ENCODE results near the gene RALGDS. TPM values are rescaled to one million over a fixed set of nuclear protein-coding genes. Genes with fewer than 3 reads are reported as not detected.

Gene RALGDS
- total RNA-seq, 1 experiment from 2014 or later = 22.4 TPM

GRCh38 chr9:133113949-133114885, 6.8 kb downstream of the RALGDS start:
- in situ Hi-C loops (cut with HindIII; ENCODE audit: low pct_unique_long_range_greater_than_20kb, low sequenced_read_pairs) = no loop called here

GRCh38 chr9:133113163-133113948, 7.7 kb downstream of the RALGDS start:
- DNase-seq (ENCODE audit: low read depth, low spot score) = no peak
- in situ Hi-C loops (cut with HindIII; ENCODE audit: low pct_unique_long_range_greater_than_20kb, low sequenced_read_pairs) = no loop called here

More at GRCh38 chr9:133113949-133114885, 6.8 kb downstream of the RALGDS start:
- peak; percentile 40 for DNase-seq (ENCODE audit: low read depth, low spot score)

- no peak for DNase-seq (ENCODE audit: low read depth, low spot score)
- in situ Hi-C loops (cut with HindIII; ENCODE audit: low pct_unique_long_range_greater_than_20kb, low sequenced_read_pairs) = no loop called here
Observed at GRCh38 chr9:133112663-133113026, 8.4 kb downstream of the RALGDS start.

- in situ Hi-C loops (cut with HindIII; ENCODE audit: low pct_unique_long_range_greater_than_20kb, low sequenced_read_pairs) = no loop called here
- no peak for DNase-seq (ENCODE audit: low read depth, low spot score)
Observed at GRCh38 chr9:133111808-133112662, 9.0 kb downstream of the RALGDS start.

GRCh38 chr9:133109931-133110650, 10.9 kb downstream of the RALGDS start:
- in situ Hi-C loops (cut with HindIII; ENCODE audit: low pct_unique_long_range_greater_than_20kb, low sequenced_read_pairs) = no loop called here
- DNase-seq (ENCODE audit: low read depth, low spot score) = no peak

- in situ Hi-C loops (cut with HindIII; ENCODE audit: low pct_unique_long_range_greater_than_20kb, low sequenced_read_pairs) = no loop called here
- DNase-seq (ENCODE audit: low read depth, low spot score) = no peak
Observed at GRCh38 chr9:133108794-133109641, 12.0 kb downstream of the RALGDS start.

- in situ Hi-C loops (cut with HindIII; ENCODE audit: low pct_unique_long_range_greater_than_20kb, low sequenced_read_pairs) = no loop called here
- no peak for DNase-seq (ENCODE audit: low read depth, low spot score)
Observed at GRCh38 chr9:133107961-133108793, 12.9 kb downstream of the RALGDS start.

GRCh38 chr9:133107245-133107722, 13.8 kb downstream of the RALGDS start:
- in situ Hi-C loops (cut with HindIII; ENCODE audit: low pct_unique_long_range_greater_than_20kb, low sequenced_read_pairs) = no loop called here
- no peak for DNase-seq (ENCODE audit: low read depth, low spot score)

GRCh38 chr9:133106511-133107244, 14.4 kb downstream of the RALGDS start:
- DNase-seq (ENCODE audit: low read depth, low spot score) = no peak
- in situ Hi-C loops (cut with HindIII; ENCODE audit: low pct_unique_long_range_greater_than_20kb, low sequenced_read_pairs) = no loop called here

GRCh38 chr9:133105461-133105770, 15.6 kb downstream of the RALGDS start:
- in situ Hi-C loops (cut with HindIII; ENCODE audit: low pct_unique_long_range_greater_than_20kb, low sequenced_read_pairs) = no loop called here
- DNase-seq (ENCODE audit: low read depth, low spot score) = no peak

- DNase-seq (ENCODE audit: low read depth, low spot score) = no peak
- in situ Hi-C loops (cut with HindIII; ENCODE audit: low pct_unique_long_range_greater_than_20kb, low sequenced_read_pairs) = no loop called here
Observed at GRCh38 chr9:133104718-133105460, 16.2 kb downstream of the RALGDS start.

GRCh38 chr9:133103987-133104505, 17.0 kb downstream of the RALGDS start:
- in situ Hi-C loops (cut with HindIII; ENCODE audit: low pct_unique_long_range_greater_than_20kb, low sequenced_read_pairs) = no loop called here
- no peak for DNase-seq (ENCODE audit: low read depth, low spot score)

- in situ Hi-C loops (cut with HindIII; ENCODE audit: low pct_unique_long_range_greater_than_20kb, low sequenced_read_pairs) = no loop called here
- DNase-seq (ENCODE audit: low read depth, low spot score) = peak; percentile 58
Observed at GRCh38 chr9:133103183-133103986, 17.7 kb downstream of the RALGDS start.

Data from SK-MEL-5 (cell line).